GM19372 (cell line): ENCODE data around the gene FAM167B.
"Not testable (repeated sequence)": the region's sequence is repeated elsewhere in the genome, so short reads cannot be mapped to it uniquely, and the experiment has no call there.

Source experiments
- ATAC-seq: cut with Tn5 transposase; IDR thresholded peaks from one replicate; pipeline ENCODE4 v1.9.1; 2021; ENCODE audit warnings: mild to moderate bottlenecking, low read depth, moderate library complexity; ENCODE audit not compliant: unreplicated experiment

FAM167B gene

GRCh38 chr1:32291708-32292538, 44.9 kb downstream of the FAM167B start, which contains the start of gene HDAC1:
Gene HDAC1 (plus strand): TSS chr1:32292083. CDS start chr1:32292170, 87 bp downstream.
- ATAC-seq = peak; percentile 99

GRCh38 chr1:32298211-32298610, 51.2 kb downstream of the FAM167B start:
- not testable (repeated sequence) for ATAC-seq
